D721Med (cell line): ENCODE results near the gene BCAS4.

Experiments used
- DNase-seq: peaks from one replicate; pipeline ENCODE4 v3.0.0; 2011; ENCODE audit warnings: low spot score; ENCODE audit not compliant: insufficient read length
- FAIRE-seq: peaks from 2 replicates; lab custom pipeline; 2011; peaks lifted over from hg19 to GRCh38; lab: Jason Lieb, UNC
- CTCF ChIP-seq: IDR thresholded peaks from 2 replicates; pipeline ENCODE4 v1.5.1; 2012; ENCODE audit warnings: mild to moderate bottlenecking, control low read depth; ENCODE audit not compliant: insufficient read depth; ENCODE audit errors: missing control alignments

BCAS4 gene

GRCh38 chr20:50883856-50884255 lies 89.0 kb downstream of the BCAS4 start:
- FAIRE-seq (no peak), DNase-seq (no peak)
- no peak for TF ChIP-seq CTCF

GRCh38 chr20:50885068-50885467 lies 90.2 kb downstream of the BCAS4 start:
- FAIRE-seq (no peak), DNase-seq (no peak)

GRCh38 chr20:50885781-50886180 lies 90.9 kb downstream of the BCAS4 start:
- DNase-seq (no peak), FAIRE-seq (no peak)
- TF ChIP-seq CTCF = no peak

More at GRCh38 chr20:50885068-50885467, 90.2 kb downstream of the BCAS4 start:
- TF ChIP-seq CTCF = no peak

GRCh38 chr20:50886184-50886790 lies 91.4 kb downstream of the BCAS4 start:
- no peak for DNase-seq
- TF ChIP-seq CTCF = no peak
- FAIRE-seq = no peak

GRCh38 chr20:50887576-50887975 lies 92.7 kb downstream of the BCAS4 start:
- no peak for DNase-seq
- FAIRE-seq = no peak
- no peak for TF ChIP-seq CTCF

- TF ChIP-seq CTCF = no peak
- DNase-seq (no peak), FAIRE-seq (no peak)
Measured at GRCh38 chr20:50891138-50891537, 96.3 kb downstream of the BCAS4 start.

- TF ChIP-seq CTCF = no peak
- FAIRE-seq = no peak
- no peak for DNase-seq
Measured at GRCh38 chr20:50892394-50892793, 97.5 kb downstream of the BCAS4 start.
